ENCODE results near the gene WASHC1. TPM values are rescaled to one million over a fixed set of nuclear protein-coding genes. Genes with fewer than 3 reads are reported as not detected.
"Not testable (repeated sequence)": the region's sequence is repeated elsewhere in the genome, so short reads cannot be mapped to it uniquely, and the experiment has no call there.

Gene WASHC1
- total and polyA plus RNA-seq, 2 of the 8 experiments (the other 6 are each of a cell fraction or from before 2014, with no cell fraction given), result 6.4 to 10.0 TPM

- H2BK20ac ChIP-seq (ENCODE audit: low read length); H2BK120ac ChIP-seq (replicated peaks; ENCODE audit: low read depth, low read length); DNase-seq (ENCODE audit: low read depth in 1 of 2, low spot score in 2 of 2); H2AFZ ChIP-seq (ENCODE audit: low read length); H3K9ac ChIP-seq (replicated peaks in 1 of 4; ENCODE audit: extremely low read depth in 1 of 4, low read depth in 3 of 4, low read length in 3 of 4); H3K4ac ChIP-seq (replicated peaks; ENCODE audit: insufficient read length, low read depth, low read length); FAIRE-seq; H2AK5ac ChIP-seq (ENCODE audit: low read depth, low read length); H3K4me2 ChIP-seq (ENCODE audit: insufficient read depth in 1 of 2, low read depth in 2 of 2, low read length in 2 of 2); H2BK5ac ChIP-seq (ENCODE audit: low read depth, low read length); H3K79me2 ChIP-seq (ENCODE audit: control insufficient read depth in 1 of 2, insufficient read depth in 2 of 2, low read length in 2 of 2); H2BK15ac ChIP-seq (ENCODE audit: low read length); H4K20me1 ChIP-seq (replicated peaks in 1 of 2; ENCODE audit: control insufficient read depth in 1 of 2, insufficient read depth in 2 of 2, low read length in 2 of 2); H3K56ac ChIP-seq (replicated peaks; ENCODE audit: insufficient read length, low read depth, low read length); H3K14ac ChIP-seq (ENCODE audit: insufficient read length); H3K23ac ChIP-seq (ENCODE audit: insufficient read length); H3K4me3 ChIP-seq (ENCODE audit: extremely low read depth in 1 of 4, insufficient read depth in 2 of 4, low read depth in 3 of 4, low read length in 4 of 4); H3K9me3 ChIP-seq (ENCODE audit: insufficient read depth in 2 of 2, low read depth in 1 of 2, low read length in 1 of 2); H3K27me3 ChIP-seq (replicated peaks in 1 of 4; ENCODE audit: control insufficient read depth in 3 of 4, extremely low read depth in 1 of 4, insufficient read depth in 3 of 4, low read length in 3 of 4); H2BK12ac ChIP-seq (ENCODE audit: low read depth, low read length); H3K18ac ChIP-seq (ENCODE audit: extremely low read depth, low read length); CTCF ChIA-PET (ENCODE audit: partially characterized antibody); H3K27ac ChIP-seq (ENCODE audit: low read depth, low read length); H3K4me1 ChIP-seq (replicated peaks in 1 of 4; ENCODE audit: control insufficient read depth in 3 of 4, insufficient read depth in 4 of 4, low read length in 3 of 4); H3K23me2 ChIP-seq (ENCODE audit: low read depth, low read length); H4K91ac ChIP-seq (replicated peaks; ENCODE audit: insufficient read length, low read length); H4K8ac ChIP-seq (ENCODE audit: extremely low read depth, insufficient read depth, low read length); H4K5ac ChIP-seq (ENCODE audit: insufficient read length, low read depth, low read length); POLR2A ChIA-PET (ENCODE audit: partially characterized antibody); H3K79me1 ChIP-seq (ENCODE audit: low read depth, low read length); H3K36me3 ChIP-seq (ENCODE audit: control insufficient read depth in 2 of 4, insufficient read depth in 4 of 4, low read length in 3 of 4): not testable (repeated sequence)
- WGBS, 2 experiments (ENCODE audit: extremely low coverage in 1 of 2, insufficient coverage in 1 of 2, insufficient read length in 1 of 2, insufficient replicate concordance in 2 of 2, low coverage in 1 of 2, low lambda C conversion rate in 2 of 2, missing lambda C conversion rate in 1 of 2), result 86% methylated on average over 3 of the region's 6 CpGs; no CpG with 5 or more reads in 1 of the 2 experiments
These were observed 12.4 kb downstream of the WASHC1 start for GRCh38 chr9:16875-17274.

DNA sequence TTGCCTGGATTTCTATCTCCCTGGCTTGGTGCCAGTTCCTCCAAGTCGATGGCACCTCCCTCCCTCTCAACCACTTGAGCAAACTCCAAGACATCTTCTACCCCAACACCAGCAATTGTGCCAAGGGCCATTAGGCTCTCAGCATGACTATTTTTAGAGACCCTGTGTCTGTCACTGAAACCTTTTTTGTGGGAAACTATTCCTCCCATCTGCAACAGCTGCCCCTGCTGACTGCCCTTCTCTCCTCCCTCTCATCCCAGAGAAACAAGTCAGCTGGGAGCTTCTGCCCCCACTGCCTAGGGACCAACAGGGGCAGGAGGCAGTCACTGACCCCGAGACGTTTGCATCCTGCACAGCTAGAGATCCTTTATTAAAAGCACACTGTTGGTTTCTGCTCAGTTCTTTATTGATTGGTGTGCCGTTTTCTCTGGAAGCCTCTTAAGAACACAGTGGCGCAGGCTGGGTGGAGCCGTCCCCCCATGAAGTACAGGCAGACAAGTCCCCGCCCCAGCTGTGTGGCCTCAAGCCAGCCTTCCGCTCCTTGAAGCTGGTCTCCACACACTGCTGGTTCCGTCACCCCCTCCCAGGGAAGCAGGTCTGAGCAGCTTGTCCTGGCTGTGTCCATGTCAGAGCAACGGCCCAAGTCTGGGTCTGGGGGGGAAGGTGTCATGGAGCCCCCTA, 15.0 kb downstream of the WASHC1 start:
- H3K4me3 ChIP-seq (ENCODE audit: extremely low read depth in 1 of 4, insufficient read depth in 2 of 4, low read depth in 3 of 4, low read length in 4 of 4); H3K79me1 ChIP-seq (ENCODE audit: low read depth, low read length); H2AFZ ChIP-seq (ENCODE audit: low read length); H3K4ac ChIP-seq (replicated peaks; ENCODE audit: insufficient read length, low read depth, low read length); H2BK12ac ChIP-seq (ENCODE audit: low read depth, low read length); H2BK5ac ChIP-seq (ENCODE audit: low read depth, low read length); H3K23ac ChIP-seq (ENCODE audit: insufficient read length); H4K20me1 ChIP-seq (replicated peaks in 1 of 2; ENCODE audit: control insufficient read depth in 1 of 2, insufficient read depth in 2 of 2, low read length in 2 of 2); H4K8ac ChIP-seq (ENCODE audit: extremely low read depth, insufficient read depth, low read length); H4K5ac ChIP-seq (ENCODE audit: insufficient read length, low read depth, low read length); H2AK5ac ChIP-seq (ENCODE audit: low read depth, low read length); FAIRE-seq; POLR2A ChIA-PET (ENCODE audit: partially characterized antibody); H3K56ac ChIP-seq (replicated peaks; ENCODE audit: insufficient read length, low read depth, low read length); H2BK20ac ChIP-seq (ENCODE audit: low read length); DNase-seq (ENCODE audit: low read depth in 1 of 2, low spot score in 2 of 2); H2BK120ac ChIP-seq (replicated peaks; ENCODE audit: low read depth, low read length); H3K79me2 ChIP-seq (ENCODE audit: control insufficient read depth in 1 of 2, insufficient read depth in 2 of 2, low read length in 2 of 2); H3K27ac ChIP-seq (ENCODE audit: low read depth, low read length); H3K23me2 ChIP-seq (ENCODE audit: low read depth, low read length); H3K27me3 ChIP-seq (replicated peaks in 1 of 4; ENCODE audit: control insufficient read depth in 3 of 4, extremely low read depth in 1 of 4, insufficient read depth in 3 of 4, low read length in 3 of 4); H3K9ac ChIP-seq (replicated peaks in 1 of 4; ENCODE audit: extremely low read depth in 1 of 4, low read depth in 3 of 4, low read length in 3 of 4); H3K18ac ChIP-seq (ENCODE audit: extremely low read depth, low read length); H3K14ac ChIP-seq (ENCODE audit: insufficient read length); H2BK15ac ChIP-seq (ENCODE audit: low read length); H3K4me2 ChIP-seq (ENCODE audit: insufficient read depth in 1 of 2, low read depth in 2 of 2, low read length in 2 of 2); CTCF ChIA-PET (ENCODE audit: partially characterized antibody); H3K4me1 ChIP-seq (replicated peaks in 1 of 4; ENCODE audit: control insufficient read depth in 3 of 4, insufficient read depth in 4 of 4, low read length in 3 of 4); H3K36me3 ChIP-seq (ENCODE audit: control insufficient read depth in 2 of 4, insufficient read depth in 4 of 4, low read length in 3 of 4); H3K9me3 ChIP-seq (ENCODE audit: insufficient read depth in 2 of 2, low read depth in 1 of 2, low read length in 1 of 2); H4K91ac ChIP-seq (replicated peaks; ENCODE audit: insufficient read length, low read length): not testable (repeated sequence)
- 97% methylated on average over 4 of the region's 10 CpGs; no CpG with 5 or more reads in 1 of the 2 experiments for WGBS, 2 experiments (ENCODE audit: extremely low coverage in 1 of 2, insufficient coverage in 1 of 2, insufficient read length in 1 of 2, insufficient replicate concordance in 2 of 2, low coverage in 1 of 2, low lambda C conversion rate in 2 of 2, missing lambda C conversion rate in 1 of 2)

All from H1 (cell line).